K562 (cell line): ENCODE measurements around the gene NASP. TPM values are rescaled to one million over a fixed set of nuclear protein-coding genes. Genes with fewer than 3 reads are reported as not detected.
A peak's percentile ranks its signal among the peaks of the same experiment; 100 is the strongest.

Source experiments
- CBFA2T3 ChIP-seq: fragments of 450-650 bp; IDR thresholded peaks from 2 replicates; pipeline ENCODE4 v1.6.1; 2017
- CREBBP ChIP-seq: IDR thresholded peaks from one replicate; pipeline ENCODE4 v1.6.1; 2012; ENCODE audit warnings: low read depth, mild to moderate bottlenecking, control low read depth, inconsistent platforms, low read length
- E2F5 ChIP-seq: sonication (generic); formaldehyde crosslinking; IDR thresholded peaks from 2 replicates; pipeline ENCODE4 v1.8.0; 2022; ENCODE audit warnings: mild to moderate bottlenecking, missing genetic modification reagents
- MAX ChIP-seq: sonication (generic); formaldehyde crosslinking; IDR thresholded peaks from 2 replicates; pipeline ENCODE4 v1.9.0; 2022; ENCODE audit warnings: mild to moderate bottlenecking, missing genetic modification reagents
- NR2C2 ChIP-seq, 2 experiments: fragments of 200-800 bp in 1 of 2; sonication (Bioruptor generic) in 1 of 2; sonication (generic) in 1 of 2; formaldehyde crosslinking in 1 of 2; IDR thresholded peaks; 2 replicates each; pipeline versions ENCODE4 v1.6.1 to v1.8.0; 2016 to 2022; ENCODE audit warnings: mild to moderate bottlenecking in 1 of 2, missing compliant biosample characterization in 1 of 2, missing genetic modification characterization in 1 of 2, missing genetic modification reagents in 1 of 2
- RBM22 ChIP-seq: fragments of 200-400 bp; formaldehyde crosslinking; IDR thresholded peaks from 2 replicates; pipeline ENCODE4 v1.6.1; 2018; ENCODE audit warnings: low read length, low read depth; ENCODE audit not compliant: poor library complexity, severe bottlenecking
- VEZF1 ChIP-seq: fragments of 200-800 bp; sonication (Bioruptor generic); IDR thresholded peaks from 2 replicates; pipeline ENCODE4 v1.6.1; 2017; ENCODE audit warnings: missing genetic modification characterization, missing compliant biosample characterization
- polyA plus RNA-seq, 8 experiments: library from polyadenylated mRNA; depleted of rRNA in 4 of 8; stranded (reverse) in 5 of 8; unstranded in 3 of 8; fragments of >200 nt; fragmentation: Nextera tagmentation in 2 of 8; fragmentation: Illumina TruSeq in 1 of 8; extraction: Ambion mirVana in 2 of 8; extraction: Trizol in 1 of 8; gene quantifications; 2 replicates each; pipeline versions ENCODE4 v1.2.1 to v1.2.3, GENCODE V29; 2011 to 2014; ENCODE audit warnings: inconsistent platforms in 1 of 8, missing spikeins in 1 of 8
- total RNA-seq, 7 experiments: library from RNA; depleted of rRNA in 6 of 7; stranded (reverse); fragments of >200 nt in 6 of 7; fragmentation: Illumina TruSeq in 2 of 7; extraction: Trizol in 2 of 7; gene quantifications; 2 replicates each; pipeline versions ENCODE4 v1.2.1 to v1.2.3, GENCODE V29; 2011 to 2021; ENCODE audit warnings: low replicate concordance in 1 of 7
- TF ChIP-seq, protein P1 (sequence below): fragments of 450-650 bp; IDR thresholded peaks from 2 replicates; pipeline ENCODE4 v1.6.1; 2016; ENCODE audit warnings: mild to moderate bottlenecking
- TF ChIP-seq, protein P2 (sequence below): fragments of 450-650 bp; IDR thresholded peaks from 2 replicates; pipeline ENCODE4 v1.6.1; 2016; ENCODE audit warnings: antibody characterized with exemption

Gene NASP
- total and polyA plus RNA-seq, 9 of the 15 experiments (the other 6 are each of a cell fraction or from before 2014, with no cell fraction given): 199 to 578 (median 419) TPM

DNA sequence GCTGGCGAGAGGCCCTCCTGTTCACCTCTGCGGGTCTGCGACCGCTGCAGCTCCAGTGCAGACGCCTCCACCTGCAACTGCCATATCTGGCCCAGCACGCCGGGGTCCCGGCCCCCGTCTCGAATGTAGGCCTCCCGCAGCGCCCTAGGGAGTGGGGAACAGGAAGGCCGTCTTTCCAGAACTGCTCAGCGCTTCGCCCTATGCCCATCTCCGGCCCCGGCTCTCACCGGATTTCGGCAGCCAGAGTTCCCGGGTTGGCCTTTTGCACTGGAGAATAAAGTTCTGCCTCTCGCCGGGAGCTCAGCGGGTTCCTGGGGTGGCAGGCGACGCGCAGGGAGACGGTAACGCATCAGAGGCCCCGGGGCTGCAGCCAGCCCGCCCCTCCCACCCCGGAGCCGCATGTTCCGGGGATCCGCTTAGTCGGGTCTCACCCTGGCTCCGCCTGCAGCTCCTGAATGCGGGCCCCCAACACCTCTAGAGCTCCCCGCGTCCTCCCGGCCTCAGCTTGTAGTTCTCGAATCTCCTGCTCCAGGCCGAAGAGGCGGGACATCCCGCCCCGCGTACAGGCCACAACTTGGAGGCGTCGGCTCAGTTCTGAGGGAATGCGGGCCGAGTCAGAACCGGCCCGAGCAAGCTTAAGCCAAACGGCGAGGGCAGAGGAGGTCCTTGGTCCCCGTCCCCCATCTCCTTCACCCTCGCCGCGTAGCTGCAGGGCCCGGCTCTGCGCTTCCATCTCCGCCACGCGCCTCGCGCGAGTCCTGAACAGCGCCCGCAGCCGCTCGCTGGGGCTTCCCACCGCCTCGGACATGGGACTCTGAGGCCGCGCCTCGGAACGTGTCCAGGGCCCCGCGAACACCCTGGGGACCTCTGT, 38.9 kb downstream of the NASP start (continued):
- peak; percentile 88 for TF ChIP-seq RBM22
- TF ChIP-seq VEZF1 (CRISPR knock-in tag): no peak
- no peak for TF ChIP-seq CBFA2T3
- 0 out of 2 replicates have a peak, but pooled peaks have one; percentile 8 for TF ChIP-seq MAX
- no peak for TF ChIP-seq CREBBP
- TF ChIP-seq, protein P1, sequence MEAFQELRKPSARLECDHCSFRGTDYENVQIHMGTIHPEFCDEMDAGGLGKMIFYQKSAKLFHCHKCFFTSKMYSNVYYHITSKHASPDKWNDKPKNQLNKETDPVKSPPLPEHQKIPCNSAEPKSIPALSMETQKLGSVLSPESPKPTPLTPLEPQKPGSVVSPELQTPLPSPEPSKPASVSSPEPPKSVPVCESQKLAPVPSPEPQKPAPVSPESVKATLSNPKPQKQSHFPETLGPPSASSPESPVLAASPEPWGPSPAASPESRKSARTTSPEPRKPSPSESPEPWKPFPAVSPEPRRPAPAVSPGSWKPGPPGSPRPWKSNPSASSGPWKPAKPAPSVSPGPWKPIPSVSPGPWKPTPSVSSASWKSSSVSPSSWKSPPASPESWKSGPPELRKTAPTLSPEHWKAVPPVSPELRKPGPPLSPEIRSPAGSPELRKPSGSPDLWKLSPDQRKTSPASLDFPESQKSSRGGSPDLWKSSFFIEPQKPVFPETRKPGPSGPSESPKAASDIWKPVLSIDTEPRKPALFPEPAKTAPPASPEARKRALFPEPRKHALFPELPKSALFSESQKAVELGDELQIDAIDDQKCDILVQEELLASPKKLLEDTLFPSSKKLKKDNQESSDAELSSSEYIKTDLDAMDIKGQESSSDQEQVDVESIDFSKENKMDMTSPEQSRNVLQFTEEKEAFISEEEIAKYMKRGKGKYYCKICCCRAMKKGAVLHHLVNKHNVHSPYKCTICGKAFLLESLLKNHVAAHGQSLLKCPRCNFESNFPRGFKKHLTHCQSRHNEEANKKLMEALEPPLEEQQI: no peak
- TF ChIP-seq, protein P2, sequence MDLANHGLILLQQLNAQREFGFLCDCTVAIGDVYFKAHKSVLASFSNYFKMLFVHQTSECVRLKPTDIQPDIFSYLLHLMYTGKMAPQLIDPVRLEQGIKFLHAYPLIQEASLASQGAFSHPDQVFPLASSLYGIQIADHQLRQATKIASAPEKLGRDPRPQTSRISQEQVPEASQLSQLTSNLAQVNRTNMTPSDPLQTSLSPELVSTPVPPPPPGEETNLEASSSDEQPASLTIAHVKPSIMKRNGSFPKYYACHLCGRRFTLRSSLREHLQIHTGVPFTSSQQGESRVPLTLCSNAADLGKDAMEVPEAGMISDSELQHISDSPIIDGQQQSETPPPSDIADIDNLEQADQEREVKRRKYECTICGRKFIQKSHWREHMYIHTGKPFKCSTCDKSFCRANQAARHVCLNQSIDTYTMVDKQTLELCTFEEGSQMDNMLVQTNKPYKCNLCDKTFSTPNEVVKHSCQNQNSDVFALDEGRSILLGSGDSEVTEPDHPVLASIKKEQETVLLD: no peak
- TF ChIP-seq E2F5 (CRISPR knock-in tag): no peak
- TF ChIP-seq NR2C2 (CRISPR knock-in tag; IDR thresholded peaks at IDR 0.05): no peak
- 0 out of 2 replicates have a peak, but pooled peaks have one; percentile 29 for TF ChIP-seq NR2C2 (tag; IDR thresholded peaks at IDR 0.05)
- TF ChIP-seq, all 486 proteins: peak for 11
